ENCODE results near the gene AGPAT2. TPM values are rescaled to one million over a fixed set of nuclear protein-coding genes. Genes with fewer than 3 reads are reported as not detected.

AGPAT2 gene
- total RNA-seq, 2 experiments from 2014 or later: 3.6 to 4.0 TPM

DNA sequence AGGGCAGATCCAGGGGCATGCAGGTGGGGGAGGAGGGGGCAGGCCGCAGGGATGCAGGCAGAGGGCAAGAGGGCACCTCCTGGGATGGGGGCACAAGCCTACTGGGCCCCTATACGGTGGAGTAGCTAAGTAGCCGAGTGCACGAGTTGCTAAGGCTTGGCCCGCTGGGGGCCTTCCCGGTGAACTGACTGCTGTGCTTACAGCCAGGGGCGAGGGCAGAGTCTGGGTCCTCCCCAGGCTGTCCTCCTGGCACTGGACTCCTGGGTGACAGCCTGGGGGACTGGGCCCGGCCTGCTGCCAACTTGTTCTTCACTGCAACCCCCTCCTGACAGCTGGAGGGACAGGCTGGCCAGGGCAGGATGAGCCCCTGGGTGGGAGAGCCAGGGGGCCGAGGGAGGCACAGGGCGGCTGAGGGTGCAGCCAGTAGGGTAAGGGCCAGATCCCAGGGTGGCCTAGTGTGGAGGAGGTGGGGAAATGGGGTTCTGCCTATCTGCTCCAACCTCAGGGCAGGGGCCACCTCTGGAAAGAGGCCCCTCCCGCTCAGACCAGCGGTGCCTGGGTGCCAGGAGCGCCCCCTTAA lies 26.2 kb downstream of the AGPAT2 start:
- Mint-ChIP-seq H3K4me1 (ENCODE audit: low read depth) (peaks cover 6% of the 10 kb centered on the region), H3K36me3 (ENCODE audit: low read depth) (no peaks in the 10 kb centered on the region), H3K4me3 (no peak overlapping the region), H3K9me3 (no peaks in the 10 kb centered on the region), H3K27me3 (peaks cover 45% of the 10 kb centered on the region), H3K27ac (no peak overlapping the region)
- no peaks in the 10 kb centered on the region for H3K36me3 ChIP-seq (ENCODE audit: insufficient read depth, low read length)
- peaks cover 33% of the 10 kb centered on the region for H3K4me1 ChIP-seq (ENCODE audit: insufficient read depth, low read length)
- CTCF ChIA-PET: no interaction called here
- POLR2A ChIA-PET: no interaction called here
- intact Hi-C loops (cut with DNase I, micrococcal nuclease): no loop called here
- peaks cover 0 to 55% of the 10 kb centered on the region in 2 experiments for H3K9me3 ChIP-seq (ENCODE audit: control insufficient read depth in 1 of 2, insufficient read depth in 1 of 2, low read length in 2 of 2)
- H3K27ac ChIP-seq (ENCODE audit: low read depth in 1 of 2, low read length in 2 of 2): no peak overlapping the region
- DNase-seq (no peak), ATAC-seq (ENCODE audit: poor library complexity) (no peak)
- no peak for TF ChIP-seq CTCF (IDR thresholded peaks at IDR 0.05)
- H3K4me3 ChIP-seq (ENCODE audit: low read length): no peak overlapping the region
- peaks cover 67 to 82% of the 10 kb centered on the region in 2 experiments for H3K27me3 ChIP-seq (ENCODE audit: control insufficient read depth in 1 of 2, insufficient read depth in 2 of 2, low read length in 2 of 2)

- Mint-ChIP-seq H3K4me3 (no peak overlapping the region), H3K9me3 (no peaks in the 10 kb centered on the region)
These were observed 27.1 kb downstream of the AGPAT2 start for GRCh38 chr9:136659861-136660784.

More at GRCh38 chr9:136659861-136660784, 27.1 kb downstream of the AGPAT2 start:
- H3K4me1 ChIP-seq (ENCODE audit: insufficient read depth, low read length): peaks cover 38% of the 10 kb centered on the region
- TF ChIP-seq CTCF (IDR thresholded peaks at IDR 0.05): no peak
- H3K36me3 ChIP-seq (ENCODE audit: insufficient read depth, low read length): no peaks in the 10 kb centered on the region
- ChIA-PET CTCF (no interaction called here), POLR2A (no interaction called here)
- DNase-seq (no peak), ATAC-seq (ENCODE audit: poor library complexity) (no peak)
- H3K4me3 ChIP-seq (ENCODE audit: low read length): no peak overlapping the region
- H3K27me3 Mint-ChIP-seq: peaks cover 52% of the 10 kb centered on the region
- H3K9me3 ChIP-seq (ENCODE audit: control insufficient read depth in 1 of 2, insufficient read depth in 1 of 2, low read length in 2 of 2): peaks cover 0 to 64% of the 10 kb centered on the region in 2 experiments
- peaks cover 6% of the 10 kb centered on the region for H3K4me1 Mint-ChIP-seq (ENCODE audit: low read depth)
- intact Hi-C loops (cut with DNase I, micrococcal nuclease): no loop called here
- H3K27ac Mint-ChIP-seq: no peak overlapping the region
- no peak overlapping the region for H3K27ac ChIP-seq (ENCODE audit: low read depth in 1 of 2, low read length in 2 of 2)
- H3K27me3 ChIP-seq (ENCODE audit: control insufficient read depth in 1 of 2, insufficient read depth in 2 of 2, low read length in 2 of 2): peaks cover 75 to 88% of the 10 kb centered on the region in 2 experiments
- H3K36me3 Mint-ChIP-seq (ENCODE audit: low read depth): no peaks in the 10 kb centered on the region

Measured in CD4-positive, alpha-beta T cell (primary cell).